ENCODE measurements around the gene PTOV1.
A peak's percentile ranks its signal among the peaks of the same experiment; 100 is the strongest.

PTOV1 gene

DNA sequence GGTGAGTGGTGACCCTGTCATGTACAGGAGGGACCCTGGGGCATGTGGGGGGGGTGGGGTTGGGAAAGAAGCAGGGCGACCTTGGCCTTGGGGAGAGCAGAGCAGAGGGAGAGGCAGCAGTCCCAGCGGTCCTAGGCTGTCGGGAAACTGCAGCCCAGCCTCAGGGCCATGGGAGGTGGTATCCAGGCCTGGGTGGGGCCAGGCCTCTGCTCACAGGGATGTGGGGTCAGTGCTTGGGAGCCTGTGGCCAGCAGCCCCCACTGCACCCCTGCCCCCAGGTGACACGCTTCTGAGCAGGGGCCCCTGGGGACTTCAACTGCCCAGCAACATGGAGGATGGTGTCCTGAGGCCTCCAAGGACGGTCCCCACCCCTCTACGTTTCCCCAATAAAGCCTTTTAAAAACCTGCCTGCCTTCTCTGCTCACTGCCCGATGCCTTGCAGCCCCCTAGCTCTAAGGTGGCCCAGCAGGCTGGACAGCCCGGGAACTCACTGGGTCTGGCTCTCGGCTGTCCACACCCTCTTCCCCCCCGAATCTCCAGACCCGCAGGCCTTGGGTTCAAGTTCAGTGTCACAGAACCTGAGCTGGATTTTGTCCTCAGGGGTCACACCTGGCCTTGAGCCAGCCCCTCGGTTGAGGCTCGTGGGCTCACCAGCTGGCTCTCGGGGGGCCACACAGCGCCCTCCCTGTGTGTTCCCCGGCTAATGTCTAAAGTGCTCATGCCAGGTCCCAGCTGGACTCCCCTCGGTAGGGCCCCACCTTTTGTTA, 9.6 kb downstream of the PTOV1 start:
- H3K4me3 ChIP-seq (ENCODE audit: control insufficient read depth in 1 of 7, extremely low read depth in 1 of 7, insufficient read depth in 4 of 7, low read depth in 2 of 7, low read length in 6 of 7), result no peak overlapping the region
- POLR2A ChIA-PET, result no interaction called here
- H3K27me3 ChIP-seq (replicated peaks in 2 of 5; ENCODE audit: control insufficient read depth in 4 of 5, insufficient read depth in 5 of 5, low read length in 4 of 5), result no peaks in the 10 kb centered on the region
- no peak overlapping the region for H3K27ac ChIP-seq (ENCODE audit: insufficient read depth in 1 of 2, low read depth in 1 of 2, low read length in 2 of 2, poor library complexity in 1 of 2, severe bottlenecking in 2 of 2)
- H3K9me3 ChIP-seq (ENCODE audit: control extremely low read depth in 1 of 5, control insufficient read depth in 4 of 5, insufficient read depth in 2 of 5, low read depth in 1 of 5, low read length in 4 of 5), result no peaks in the 10 kb centered on the region
- H3K4me1 ChIP-seq (ENCODE audit: control extremely low read depth in 1 of 4, control insufficient read depth in 4 of 4, insufficient read depth in 4 of 4, low read length in 3 of 4), result peaks cover 0 to 7% (median 5%) of the 10 kb centered on the region in 4 experiments
- DNase-seq, result no peak
- CTCF ChIA-PET, result interaction anchor here (0.9 kb wide), 1 partner anchor 275 kb away, joined by 3 read pairs; no protein-coding TSS in a partner anchor
- 91% methylated on average over 15 of the region's 17 CpGs for WGBS (ENCODE audit: insufficient coverage)
- peaks cover 3 to 85% (median 67%) of the 10 kb centered on the region in 4 experiments for H3K36me3 ChIP-seq (ENCODE audit: control insufficient read depth in 4 of 4, insufficient read depth in 4 of 4, low read length in 3 of 4)

GRCh38 chr19:49861107-49861506, 10.1 kb downstream of the PTOV1 start:
- Histone ChIP-seq H3K27me3 (replicated peaks in 2 of 5; ENCODE audit: control insufficient read depth in 4 of 5, insufficient read depth in 5 of 5, low read length in 4 of 5) (no peaks in the 10 kb centered on the region), H3K36me3 (ENCODE audit: control insufficient read depth in 4 of 4, insufficient read depth in 4 of 4, low read length in 3 of 4) (peaks cover 3 to 80% (median 64%) of the 10 kb centered on the region in 4 experiments), H3K27ac (ENCODE audit: insufficient read depth in 1 of 2, low read depth in 1 of 2, low read length in 2 of 2, poor library complexity in 1 of 2, severe bottlenecking in 2 of 2) (no peak overlapping the region), H3K4me1 (ENCODE audit: control extremely low read depth in 1 of 4, control insufficient read depth in 4 of 4, insufficient read depth in 4 of 4, low read length in 3 of 4) (peaks cover 0 to 12% (median 11%) of the 10 kb centered on the region in 4 experiments), H3K9me3 (ENCODE audit: control extremely low read depth in 1 of 5, control insufficient read depth in 4 of 5, insufficient read depth in 2 of 5, low read depth in 1 of 5, low read length in 4 of 5) (no peaks in the 10 kb centered on the region), H3K4me3 (ENCODE audit: control insufficient read depth in 1 of 7, extremely low read depth in 1 of 7, insufficient read depth in 4 of 7, low read depth in 2 of 7, low read length in 6 of 7) (no peak overlapping the region)
- no peak for DNase-seq
- ChIA-PET CTCF (interaction anchor here (0.9 kb wide), 1 partner anchor 275 kb away, joined by 3 read pairs; no protein-coding TSS in a partner anchor), POLR2A (no interaction called here)
- 90% methylated on average over 4 of the region's 13 CpGs for WGBS (ENCODE audit: insufficient coverage)

DNA sequence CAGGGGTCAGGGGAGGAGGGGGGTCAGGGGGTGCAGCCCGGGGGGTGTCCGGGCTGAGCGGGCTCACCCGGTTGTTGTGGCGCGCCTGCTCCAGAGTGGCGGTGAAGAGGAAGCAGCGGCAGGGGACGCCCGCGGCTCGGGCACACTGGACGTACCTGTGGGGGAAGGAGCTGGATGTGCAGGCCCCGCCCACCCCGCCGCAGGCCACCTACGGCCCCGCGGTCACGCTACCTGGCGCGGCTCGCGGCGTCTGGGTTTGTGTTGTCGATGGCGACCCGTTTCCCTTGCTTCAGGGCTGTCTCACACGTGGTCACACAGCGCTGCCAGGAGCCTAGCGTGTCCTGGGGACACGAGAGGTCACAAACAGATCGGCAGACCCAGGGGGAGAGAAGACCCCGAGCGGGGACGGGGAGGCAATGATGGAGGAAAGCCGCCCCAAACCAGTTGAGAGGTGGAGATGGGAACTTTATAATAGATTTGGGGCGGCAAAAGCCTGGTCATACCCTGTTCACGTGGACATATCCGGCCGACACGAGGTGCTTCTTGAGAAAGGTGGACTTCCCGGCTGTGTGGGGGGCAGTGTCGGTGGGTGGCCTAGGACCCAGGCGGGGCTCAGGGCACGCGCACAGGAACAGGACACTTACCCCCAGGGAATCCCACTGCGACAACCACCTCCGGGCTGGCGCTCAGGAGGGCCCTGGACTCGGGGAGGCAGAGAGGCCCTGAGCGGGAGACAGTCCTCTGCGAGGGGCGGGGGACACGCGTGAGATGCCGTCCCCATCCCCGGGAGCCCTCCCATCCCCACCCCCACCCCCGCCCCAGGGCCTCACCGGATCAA, 10.8 kb downstream of the PTOV1 start:
- 96% methylated on average over 36 of the region's 60 CpGs for WGBS (ENCODE audit: insufficient coverage)
- no peaks in the 10 kb centered on the region for H3K27me3 ChIP-seq (replicated peaks in 2 of 5; ENCODE audit: control insufficient read depth in 4 of 5, insufficient read depth in 5 of 5, low read length in 4 of 5)
- no peaks in the 10 kb centered on the region for H3K9me3 ChIP-seq (ENCODE audit: control extremely low read depth in 1 of 5, control insufficient read depth in 4 of 5, insufficient read depth in 2 of 5, low read depth in 1 of 5, low read length in 4 of 5)
- DNase-seq, result no peak
- peaks cover 5 to 19% (median 17%) of the 10 kb centered on the region in 4 experiments for H3K4me1 ChIP-seq (ENCODE audit: control extremely low read depth in 1 of 4, control insufficient read depth in 4 of 4, insufficient read depth in 4 of 4, low read length in 3 of 4)
- H3K36me3 ChIP-seq (ENCODE audit: control insufficient read depth in 4 of 4, insufficient read depth in 4 of 4, low read length in 3 of 4), result peaks cover 3 to 77% (median 61%) of the 10 kb centered on the region in 4 experiments
- POLR2A ChIA-PET, result no interaction called here
- H3K4me3 ChIP-seq (ENCODE audit: control insufficient read depth in 1 of 7, extremely low read depth in 1 of 7, insufficient read depth in 4 of 7, low read depth in 2 of 7, low read length in 6 of 7), result no peak overlapping the region
- H3K27ac ChIP-seq (ENCODE audit: insufficient read depth in 1 of 2, low read depth in 1 of 2, low read length in 2 of 2, poor library complexity in 1 of 2, severe bottlenecking in 2 of 2), result no peak overlapping the region
- CTCF ChIA-PET, result interaction anchor here (1.4 kb wide), 1 partner anchor 29 kb away, joined by 4 read pairs; no protein-coding TSS in a partner anchor

DNA sequence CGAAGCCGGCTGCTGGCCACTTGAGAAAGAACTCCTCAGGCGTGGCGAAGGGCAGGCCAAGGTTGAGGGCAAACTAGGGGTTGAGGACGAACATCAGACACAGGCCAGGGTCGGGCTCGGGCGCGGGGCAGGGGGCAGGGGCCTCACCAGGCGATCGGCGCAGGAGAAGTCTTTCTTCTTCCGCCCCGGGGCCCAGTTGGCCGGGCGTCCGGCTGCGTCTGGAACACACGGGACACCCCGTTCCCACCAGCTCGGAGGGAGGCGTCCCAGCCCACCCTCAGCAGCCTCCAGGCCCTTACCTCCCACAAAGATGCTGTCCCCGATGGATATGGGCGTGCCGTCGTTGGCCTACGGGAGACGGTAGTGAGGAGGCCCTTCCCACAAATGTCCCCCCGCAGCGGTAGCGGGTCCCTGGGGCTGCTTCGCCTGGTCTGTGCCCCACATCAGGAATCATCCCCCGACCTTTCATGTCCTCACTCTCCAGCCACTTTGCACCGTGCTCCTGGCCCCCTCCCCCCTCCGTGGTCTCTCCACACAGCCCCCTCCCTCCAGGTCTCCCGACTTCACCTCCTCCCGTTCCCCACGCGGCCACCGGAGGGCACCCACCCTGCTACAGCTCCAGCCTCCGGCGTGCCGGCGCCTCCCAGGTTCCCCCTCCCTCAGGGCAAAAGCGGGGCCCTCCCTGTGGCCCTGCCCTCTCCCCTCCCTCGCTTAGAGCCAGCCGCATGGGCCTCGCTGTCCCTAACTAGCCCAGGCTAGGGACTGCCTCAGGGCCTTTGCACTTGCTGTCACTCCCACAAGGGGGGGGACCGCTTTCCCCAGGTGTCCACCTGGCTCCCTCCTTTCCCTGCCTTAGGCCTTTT, 11.7 kb downstream of the PTOV1 start:
- POLR2A ChIA-PET, result interaction anchor here (0.6 kb wide), 1 partner anchor 73 kb away, joined by 3 read pairs; no protein-coding TSS in a partner anchor
- WGBS (ENCODE audit: insufficient coverage), result 93% methylated on average over 36 of the region's 49 CpGs
- Histone ChIP-seq H3K4me1 (ENCODE audit: control extremely low read depth in 1 of 4, control insufficient read depth in 4 of 4, insufficient read depth in 4 of 4, low read length in 3 of 4) (peaks cover 6 to 25% (median 23%) of the 10 kb centered on the region in 4 experiments), H3K27me3 (replicated peaks in 2 of 5; ENCODE audit: control insufficient read depth in 4 of 5, insufficient read depth in 5 of 5, low read length in 4 of 5) (no peaks in the 10 kb centered on the region), H3K36me3 (ENCODE audit: control insufficient read depth in 4 of 4, insufficient read depth in 4 of 4, low read length in 3 of 4) (peaks cover 3 to 69% (median 55%) of the 10 kb centered on the region in 4 experiments), H3K9me3 (ENCODE audit: control extremely low read depth in 1 of 5, control insufficient read depth in 4 of 5, insufficient read depth in 2 of 5, low read depth in 1 of 5, low read length in 4 of 5) (no peaks in the 10 kb centered on the region), H3K27ac (ENCODE audit: insufficient read depth in 1 of 2, low read depth in 1 of 2, low read length in 2 of 2, poor library complexity in 1 of 2, severe bottlenecking in 2 of 2) (no peak overlapping the region), H3K4me3 (ENCODE audit: control insufficient read depth in 1 of 7, extremely low read depth in 1 of 7, insufficient read depth in 4 of 7, low read depth in 2 of 7, low read length in 6 of 7) (no peak overlapping the region)
- CTCF ChIA-PET, result interaction anchor here (1.4 to 3.0 kb wide), 2 partner anchors 12 to 30 kb away, joined by 4 to 11 read pairs; partner anchors contain the start of gene PTOV1
- peak in 2 of 3 donors; percentile 41 to 65 for DNase-seq

- WGBS (ENCODE audit: insufficient coverage), result 98% methylated on average over 16 of the region's 24 CpGs
- H3K36me3 ChIP-seq (ENCODE audit: control insufficient read depth in 4 of 4, insufficient read depth in 4 of 4, low read length in 3 of 4), result peaks cover 3 to 61% (median 51%) of the 10 kb centered on the region in 4 experiments
- no peaks in the 10 kb centered on the region for H3K27me3 ChIP-seq (replicated peaks in 2 of 5; ENCODE audit: control insufficient read depth in 4 of 5, insufficient read depth in 5 of 5, low read length in 4 of 5)
- no peak overlapping the region for H3K27ac ChIP-seq (ENCODE audit: insufficient read depth in 1 of 2, low read depth in 1 of 2, low read length in 2 of 2, poor library complexity in 1 of 2, severe bottlenecking in 2 of 2)
- POLR2A ChIA-PET, result interaction anchor here (0.6 to 1.1 kb wide), 2 partner anchors 13 to 74 kb away, joined by 3 to 4 read pairs; partner anchors contain the start of gene PTOV1
- DNase-seq, result no peak
- peaks cover 9 to 30% (median 29%) of the 10 kb centered on the region in 4 experiments for H3K4me1 ChIP-seq (ENCODE audit: control extremely low read depth in 1 of 4, control insufficient read depth in 4 of 4, insufficient read depth in 4 of 4, low read length in 3 of 4)
- no peak overlapping the region for H3K4me3 ChIP-seq (ENCODE audit: control insufficient read depth in 1 of 7, extremely low read depth in 1 of 7, insufficient read depth in 4 of 7, low read depth in 2 of 7, low read length in 6 of 7)
- CTCF ChIA-PET, result interaction anchor here (0.6 to 3.0 kb wide), 3 partner anchors 13 to 147 kb away, joined by 3 to 11 read pairs (median 4); partner anchors contain the start of gene PTOV1
- H3K9me3 ChIP-seq (ENCODE audit: control extremely low read depth in 1 of 5, control insufficient read depth in 4 of 5, insufficient read depth in 2 of 5, low read depth in 1 of 5, low read length in 4 of 5), result no peaks in the 10 kb centered on the region
Observed at GRCh38 chr19:49863254-49863934, 12.4 kb downstream of the PTOV1 start.

- Histone ChIP-seq H3K36me3 (ENCODE audit: control insufficient read depth in 4 of 4, insufficient read depth in 4 of 4, low read length in 3 of 4) (peaks cover 0 to 55% (median 46%) of the 10 kb centered on the region in 4 experiments), H3K4me3 (ENCODE audit: control insufficient read depth in 1 of 7, extremely low read depth in 1 of 7, insufficient read depth in 4 of 7, low read depth in 2 of 7, low read length in 6 of 7) (no peak overlapping the region), H3K4me1 (ENCODE audit: control extremely low read depth in 1 of 4, control insufficient read depth in 4 of 4, insufficient read depth in 4 of 4, low read length in 3 of 4) (peaks cover 10 to 36% (median 34%) of the 10 kb centered on the region in 4 experiments), H3K27me3 (replicated peaks in 2 of 5; ENCODE audit: control insufficient read depth in 4 of 5, insufficient read depth in 5 of 5, low read length in 4 of 5) (no peaks in the 10 kb centered on the region), H3K27ac (ENCODE audit: insufficient read depth in 1 of 2, low read depth in 1 of 2, low read length in 2 of 2, poor library complexity in 1 of 2, severe bottlenecking in 2 of 2) (no peak overlapping the region), H3K9me3 (ENCODE audit: control extremely low read depth in 1 of 5, control insufficient read depth in 4 of 5, insufficient read depth in 2 of 5, low read depth in 1 of 5, low read length in 4 of 5) (no peaks in the 10 kb centered on the region)
- POLR2A ChIA-PET, result interaction anchor here (1.1 kb wide), 1 partner anchor 13 kb away, joined by 4 read pairs; the partner anchor contains the start of gene PTOV1
- 95% methylated on average over 17 of the region's 17 CpGs for WGBS (ENCODE audit: insufficient coverage)
- no peak for DNase-seq
- CTCF ChIA-PET, result interaction anchor here (3.0 kb wide), 1 partner anchor 14 kb away, joined by 11 read pairs; the partner anchor contains the start of gene PTOV1
Observed at GRCh38 chr19:49863935-49864320, 13.0 kb downstream of the PTOV1 start.

Data from common myeloid progenitor, CD34-positive (primary cell).